SK-MEL-5 (cell line): ENCODE data around the gene SLC22A23. TPM values are rescaled to one million over a fixed set of nuclear protein-coding genes. Genes with fewer than 3 reads are reported as not detected.

Experiments used
- DNase-seq: peaks from one replicate; pipeline ENCODE4 v3.0.0-alpha.2; 2016; ENCODE audit warnings: low read depth, low spot score
- in situ Hi-C: cut with HindIII; loops from 2 replicates; pipeline ENCODE4 v1.10.0; 2016; ENCODE audit warnings: low sequenced_read_pairs, high pct_unique_total_duplicates, low pct_unique_long_range_greater_than_20kb
- total RNA-seq: library from RNA; depleted of rRNA; stranded (reverse); fragments of >200 nt; shearing (Covaris generic); gene quantifications from 2 replicates; pipeline ENCODE4 v1.2.3, GENCODE V29; 2014

Gene SLC22A23
- total RNA-seq, 1 experiment from 2014 or later: 6.2 TPM

DNA sequence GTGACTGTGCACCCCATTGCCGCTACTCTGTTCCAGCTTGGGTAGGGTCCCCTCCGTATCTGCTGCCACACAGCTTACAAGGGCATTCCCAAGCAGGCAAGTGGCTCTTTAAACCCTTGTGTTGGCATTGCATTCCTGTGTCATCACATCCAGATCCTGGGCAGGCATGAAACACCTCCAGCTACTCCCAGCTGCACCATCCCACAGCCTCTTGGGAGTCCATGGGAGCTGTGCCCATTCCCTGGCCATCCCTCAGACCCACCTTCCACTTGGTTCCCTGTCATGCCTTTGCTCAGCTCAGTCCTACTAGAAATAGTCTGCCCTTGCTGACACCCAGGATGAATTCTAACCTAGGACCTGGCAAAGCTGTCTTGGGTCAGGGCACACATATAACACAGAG lies 110.4 kb downstream of the SLC22A23 start:
- in situ Hi-C loops: no loop called here
- no peak for DNase-seq

DNA sequence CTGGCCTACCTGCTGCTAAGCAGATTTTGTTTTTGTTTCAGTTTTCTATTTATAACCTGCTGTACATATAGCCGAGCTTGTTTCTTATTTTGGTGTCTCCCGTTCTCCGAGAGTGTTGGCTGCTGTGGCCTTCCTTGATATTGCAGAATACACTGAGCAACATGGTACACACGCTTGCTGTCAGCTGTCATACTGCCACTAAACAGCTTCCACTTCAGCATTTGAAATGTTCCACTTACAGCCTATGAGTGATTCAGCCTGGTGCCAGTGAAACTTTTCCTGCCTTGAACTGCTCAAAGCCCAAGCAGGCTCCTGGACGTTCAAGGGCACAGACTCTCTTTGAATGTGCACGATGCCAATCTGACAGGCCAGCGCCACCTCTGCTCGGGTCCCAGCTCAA lies 111.0 kb downstream of the SLC22A23 start:
- in situ Hi-C loops: no loop called here
- DNase-seq: no peak

DNA sequence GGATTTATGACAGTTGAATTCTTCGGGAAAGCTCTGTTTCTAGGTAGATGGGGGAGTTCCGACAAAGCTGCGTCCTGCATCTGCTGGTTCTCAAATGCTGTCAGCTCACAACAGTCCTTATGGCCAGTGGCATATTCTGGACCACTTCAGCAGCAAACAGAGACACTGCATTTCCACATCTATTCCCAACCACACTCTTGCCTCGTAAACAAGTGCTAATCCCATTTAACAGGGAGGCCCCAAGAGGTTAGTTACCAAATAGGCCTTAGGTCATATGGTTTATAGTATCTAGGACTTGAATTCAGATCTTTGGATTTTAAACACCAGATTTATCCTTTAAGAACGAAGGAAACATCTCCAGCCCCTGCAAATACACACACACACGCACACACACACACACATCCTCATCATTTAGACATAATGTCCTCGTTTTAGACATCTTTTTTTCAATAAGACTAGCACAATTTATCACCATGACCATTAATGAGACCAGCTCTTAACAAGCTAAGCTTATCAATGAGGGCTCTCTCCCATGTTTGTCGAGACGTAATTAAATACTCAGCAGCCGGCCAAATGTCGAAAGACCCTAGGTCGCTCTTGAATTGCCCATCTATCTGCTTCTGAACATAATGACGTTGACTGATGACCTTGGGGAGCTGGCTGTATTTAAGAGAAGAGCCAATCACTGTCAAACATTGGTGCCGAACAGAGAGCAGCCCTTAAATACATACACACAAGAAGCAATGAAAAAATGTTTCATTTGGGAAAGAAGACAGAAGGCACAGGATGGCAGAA lies 113.6 kb downstream of the SLC22A23 start:
- in situ Hi-C loops: no loop called here
- no peak for DNase-seq

DNA sequence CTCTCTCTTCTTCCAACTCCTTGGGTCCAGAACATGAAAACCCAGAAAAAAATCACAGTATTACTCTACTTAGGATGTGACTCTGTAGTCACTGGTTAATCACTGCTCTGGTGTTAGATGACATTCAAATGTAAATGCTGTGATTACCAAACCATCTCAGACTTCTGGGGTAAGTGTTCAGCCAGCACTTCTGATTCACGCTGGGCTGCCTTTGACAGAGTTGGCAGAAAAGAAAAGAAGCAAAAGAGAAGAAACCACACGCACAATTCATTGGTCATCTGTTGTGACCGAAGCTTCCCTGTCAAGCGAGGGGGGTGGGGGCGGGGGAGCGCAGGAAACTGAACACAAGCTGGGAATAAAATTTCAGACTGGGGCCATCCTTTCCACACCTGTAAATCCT lies 115.4 kb downstream of the SLC22A23 start:
- DNase-seq: no peak
- in situ Hi-C loops: no loop called here

DNA sequence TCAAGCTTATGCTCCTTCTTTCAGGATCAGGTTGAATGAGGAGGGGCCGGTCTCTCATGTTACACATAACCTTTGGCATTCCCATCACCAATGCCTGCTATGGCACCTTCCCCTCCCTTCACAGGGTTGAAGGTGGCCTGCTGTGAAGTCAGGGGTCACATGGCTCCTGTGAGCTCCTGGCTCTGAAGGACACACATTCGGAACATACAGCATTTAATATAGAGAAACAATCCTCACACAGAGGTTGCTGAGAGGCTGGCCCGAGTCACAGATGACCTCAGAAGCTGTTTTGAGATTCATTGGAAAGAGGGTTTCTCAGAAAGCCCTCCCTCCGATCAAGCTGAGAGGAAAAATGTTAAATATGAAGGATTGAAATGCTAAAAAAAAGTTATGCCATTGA lies 116.0 kb downstream of the SLC22A23 start:
- in situ Hi-C loops: no loop called here
- DNase-seq: no peak

DNA sequence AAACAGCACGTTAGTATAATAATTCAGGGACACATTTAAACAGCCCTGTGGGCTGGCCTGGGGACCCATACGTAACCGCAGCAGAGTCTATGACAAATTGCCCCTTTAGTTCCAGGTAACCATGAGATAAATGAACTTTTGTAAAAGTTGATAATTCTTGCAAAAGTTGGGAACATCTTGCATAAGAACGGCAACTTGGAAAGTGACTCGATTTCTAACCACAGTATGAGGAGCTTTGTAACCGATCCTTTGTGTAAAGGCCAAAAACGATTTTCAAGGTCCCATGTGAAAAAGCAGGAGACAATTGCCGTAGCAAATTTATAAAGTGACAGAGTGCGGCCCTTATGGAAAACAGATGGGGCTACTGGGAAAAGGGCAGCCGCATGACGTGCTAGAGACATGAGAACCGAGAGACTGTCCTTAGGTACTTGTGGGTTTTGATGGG lies 116.5 kb downstream of the SLC22A23 start:
- DNase-seq: no peak
- in situ Hi-C loops: no loop called here

DNA sequence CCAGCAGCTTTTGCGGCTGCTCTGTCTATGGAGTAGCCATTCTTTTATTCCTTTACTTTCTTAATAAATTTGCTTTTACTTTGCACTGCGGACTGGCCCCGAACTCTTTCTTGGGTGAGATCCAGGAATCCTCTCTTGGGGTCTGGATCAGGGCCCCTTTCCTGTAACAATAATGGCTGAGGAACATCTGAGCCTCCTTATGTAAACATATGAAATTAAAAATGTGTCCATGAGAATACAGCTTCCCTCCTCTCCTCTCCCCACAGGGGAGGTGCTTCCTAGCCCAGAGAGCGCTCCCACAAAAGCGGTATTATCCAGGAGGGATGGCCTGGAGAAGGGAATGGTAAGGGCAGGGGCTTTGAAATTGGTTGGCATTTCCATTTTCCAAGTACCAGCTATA lies 117.0 kb downstream of the SLC22A23 start:
- DNase-seq: no peak

DNA sequence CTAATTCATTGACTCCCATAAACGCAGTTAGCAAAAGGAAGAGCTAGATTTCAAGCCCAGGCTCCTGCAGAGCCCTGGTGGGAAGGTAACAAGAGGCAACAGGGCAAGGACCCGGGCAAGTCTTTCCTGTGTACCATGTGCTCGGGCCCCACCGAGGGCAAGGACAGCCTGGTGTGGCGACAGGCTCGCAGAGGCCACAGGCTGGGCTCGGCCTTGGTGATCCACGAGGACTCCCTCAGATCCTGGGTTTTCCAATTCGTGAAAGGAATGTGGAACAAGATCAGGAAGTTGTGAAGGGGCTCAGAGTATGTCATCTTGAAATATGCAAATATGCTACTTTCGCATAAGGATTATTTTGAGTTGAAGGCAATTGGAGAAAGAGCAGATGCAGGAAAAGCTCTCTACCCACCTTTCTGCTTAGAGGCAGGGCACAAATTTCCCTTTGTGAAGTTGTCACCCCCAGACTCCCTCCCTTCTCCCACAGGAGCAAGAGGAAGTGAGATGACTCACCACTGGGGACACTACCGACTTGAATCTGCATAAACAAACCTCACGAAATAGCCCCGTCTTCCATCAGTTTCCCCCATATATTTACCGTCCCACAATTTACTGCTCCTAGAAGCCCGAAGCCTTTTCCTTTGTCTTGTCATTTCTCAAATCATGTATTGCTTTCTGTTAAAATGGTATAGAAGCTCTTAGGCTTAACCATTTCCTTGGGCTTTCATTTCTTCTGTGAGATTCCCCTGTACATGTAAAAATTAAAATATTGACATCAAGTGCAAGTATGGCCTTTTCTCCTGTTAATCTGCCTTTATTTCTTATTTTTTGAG lies 119.1 kb downstream of the SLC22A23 start:
- DNase-seq: peak; percentile 34
- in situ Hi-C loops: no loop called here

More for the DNA sequence above, 117.0 kb downstream of the SLC22A23 start:
- in situ Hi-C loops: no loop called here

DNA sequence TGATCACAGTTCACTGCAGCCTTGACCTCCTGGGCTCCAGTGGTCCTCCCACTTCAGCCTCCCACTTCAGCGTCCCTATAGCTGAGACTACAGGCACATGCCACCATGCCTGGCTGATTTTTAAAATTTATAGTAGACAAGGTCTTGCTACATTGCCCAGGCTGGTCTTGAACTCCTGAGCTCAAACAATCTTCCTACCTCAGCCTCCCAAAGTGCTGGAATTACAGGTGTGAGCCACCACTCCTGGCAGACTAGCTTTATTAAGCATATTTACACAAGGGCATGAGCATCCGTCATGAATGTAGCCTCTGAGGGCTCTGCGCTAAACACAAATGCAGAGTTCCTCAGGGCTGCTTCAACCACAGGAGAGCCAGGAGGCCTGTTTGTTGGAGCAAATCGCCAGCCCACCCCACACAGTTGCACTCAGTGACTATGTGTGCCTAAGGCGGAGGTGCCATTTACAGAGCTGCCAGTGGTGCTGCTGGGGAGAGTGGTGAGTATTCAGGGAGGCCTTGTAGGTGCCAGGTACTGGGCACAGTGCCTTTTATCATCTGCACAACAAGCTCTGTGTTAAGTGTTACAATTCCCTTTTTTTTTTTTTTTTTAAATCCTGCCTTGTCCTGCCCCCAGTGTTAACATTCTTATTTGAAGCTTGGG lies 119.9 kb downstream of the SLC22A23 start:
- no peak for DNase-seq
- in situ Hi-C loops: no loop called here

DNA sequence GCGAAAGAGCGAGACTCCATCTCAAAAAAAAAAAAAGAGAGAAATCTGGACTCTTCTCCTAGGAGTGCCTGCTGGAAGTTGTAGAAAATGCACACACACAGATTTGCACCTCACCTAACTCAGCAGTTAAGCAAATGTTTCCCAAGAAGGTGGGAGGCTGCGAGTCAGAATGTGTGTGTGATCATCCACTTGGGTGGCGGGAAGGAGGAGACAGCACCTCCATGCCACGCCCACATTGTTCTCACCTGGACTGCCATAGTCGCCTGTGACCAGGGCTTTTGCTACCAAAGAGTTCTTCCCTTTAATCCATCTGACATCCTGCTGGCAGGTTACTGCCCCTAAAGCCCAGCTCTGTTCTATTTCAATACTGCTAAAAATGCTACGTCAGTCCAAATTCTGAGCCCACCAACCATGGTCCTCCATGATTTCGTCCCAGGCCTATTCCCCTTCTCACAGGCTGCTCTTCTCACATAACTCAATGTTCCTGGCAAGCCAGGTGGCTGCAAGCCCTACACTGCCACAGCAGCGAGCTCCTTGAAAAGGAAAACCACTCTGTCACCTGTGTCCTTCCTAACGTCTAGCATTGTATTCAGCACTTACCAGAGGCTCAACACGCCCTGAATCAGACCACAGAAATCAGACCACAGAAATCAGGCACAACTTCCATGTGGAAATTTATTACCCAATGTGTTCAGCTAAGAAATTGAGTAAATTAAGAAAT lies 120.6 kb downstream of the SLC22A23 start:
- in situ Hi-C loops: no loop called here
- DNase-seq: no peak

DNA sequence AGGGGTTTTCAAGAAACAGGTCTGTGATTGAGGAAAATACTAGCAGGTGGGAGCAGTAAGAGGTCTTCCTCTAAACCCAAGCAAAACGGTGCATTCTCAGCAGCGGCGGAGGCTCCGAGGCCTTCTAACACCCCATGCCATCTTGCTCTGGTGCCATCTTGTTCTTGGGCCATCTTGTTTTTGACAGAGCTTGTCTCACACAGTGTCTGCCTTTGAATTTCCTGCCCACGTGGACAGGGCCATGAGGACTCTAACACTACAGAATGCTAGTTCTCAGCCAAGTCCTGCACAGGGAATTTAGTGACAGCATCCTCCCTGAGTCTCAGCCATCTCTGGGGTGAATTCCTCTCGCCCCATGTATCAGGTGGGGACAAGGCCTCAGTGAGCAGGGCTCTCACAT lies 121.7 kb downstream of the SLC22A23 start:
- no peak for DNase-seq
- in situ Hi-C loops: no loop called here

DNA sequence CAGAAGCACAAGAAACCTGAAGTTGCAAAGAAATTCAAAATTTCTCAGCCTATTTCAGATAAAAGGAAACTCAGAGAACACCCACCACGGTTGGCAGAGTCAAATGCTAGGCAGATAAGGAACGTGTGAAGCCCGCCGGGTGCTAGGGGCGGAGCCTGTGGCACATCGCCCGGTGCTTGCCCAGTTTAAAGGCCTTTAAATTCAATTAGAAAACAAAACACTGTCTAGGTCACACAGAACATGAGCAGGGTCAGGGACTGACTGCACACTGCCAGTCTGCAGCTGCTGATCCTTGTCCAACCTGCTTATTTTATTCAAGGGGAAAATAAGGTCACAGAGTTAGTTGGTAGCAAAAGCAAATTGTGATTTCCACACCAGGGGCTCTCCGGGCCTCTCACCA lies 122.3 kb downstream of the SLC22A23 start:
- no peak for DNase-seq
- in situ Hi-C loops: no loop called here

DNA sequence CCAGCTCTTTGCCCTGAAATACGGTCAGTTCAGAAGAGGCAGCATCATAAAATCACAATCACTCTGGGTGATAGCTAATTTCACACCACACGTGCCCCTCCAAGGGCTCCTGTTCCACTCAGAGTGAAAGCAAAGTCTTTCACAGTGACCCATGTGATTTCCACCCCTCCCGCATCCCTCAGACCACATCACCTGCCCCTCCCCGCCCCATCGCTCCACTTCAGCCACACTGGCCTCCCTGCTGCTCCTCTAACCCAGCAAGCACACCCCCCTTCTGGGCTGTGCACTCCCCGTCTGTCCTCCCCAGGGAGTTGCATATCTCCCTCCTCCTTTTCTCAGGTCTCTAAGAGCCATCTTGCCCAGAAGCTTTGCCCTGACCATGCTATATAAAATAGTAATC lies 123.6 kb downstream of the SLC22A23 start:
- DNase-seq: no peak
- in situ Hi-C loops: no loop called here

DNA sequence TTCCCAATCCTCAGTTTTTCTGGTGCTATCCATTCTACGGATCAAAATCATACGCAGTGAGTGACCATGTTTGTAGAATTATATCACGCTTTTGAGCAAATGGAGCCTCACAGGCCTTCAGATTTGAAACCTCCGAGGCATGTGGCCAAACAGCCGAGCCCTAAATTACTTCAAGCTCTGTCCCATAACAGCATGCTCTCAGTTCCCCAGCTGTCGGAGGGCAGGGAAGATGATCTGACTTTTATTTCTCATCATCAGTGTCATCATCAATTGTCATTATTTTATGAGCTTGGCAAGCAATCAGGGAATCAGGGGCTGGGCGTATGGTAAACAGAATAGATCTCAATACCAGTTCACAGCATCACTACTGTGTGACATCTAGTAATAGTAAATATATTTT lies 124.9 kb downstream of the SLC22A23 start:
- in situ Hi-C loops: no loop called here
- no peak for DNase-seq

DNA sequence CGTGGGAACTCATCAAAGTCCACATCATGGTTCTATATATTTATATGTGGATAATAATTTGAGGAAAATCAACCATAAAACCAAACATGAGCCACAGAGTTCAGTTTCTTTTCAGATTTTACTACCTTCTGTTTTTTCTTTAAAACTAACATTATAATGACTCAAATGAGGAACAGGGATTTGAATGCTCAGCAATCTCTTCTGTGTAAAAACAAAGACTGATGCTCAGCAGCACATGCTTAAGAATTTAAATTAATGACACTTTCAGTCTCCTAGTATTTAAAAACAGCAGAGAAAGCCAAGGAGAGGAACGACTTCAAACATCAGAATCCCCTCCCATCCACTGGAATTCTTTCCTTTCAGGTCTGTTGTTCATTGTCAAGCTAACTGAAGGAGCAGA lies 125.4 kb downstream of the SLC22A23 start:
- in situ Hi-C loops: no loop called here
- no peak for DNase-seq

DNA sequence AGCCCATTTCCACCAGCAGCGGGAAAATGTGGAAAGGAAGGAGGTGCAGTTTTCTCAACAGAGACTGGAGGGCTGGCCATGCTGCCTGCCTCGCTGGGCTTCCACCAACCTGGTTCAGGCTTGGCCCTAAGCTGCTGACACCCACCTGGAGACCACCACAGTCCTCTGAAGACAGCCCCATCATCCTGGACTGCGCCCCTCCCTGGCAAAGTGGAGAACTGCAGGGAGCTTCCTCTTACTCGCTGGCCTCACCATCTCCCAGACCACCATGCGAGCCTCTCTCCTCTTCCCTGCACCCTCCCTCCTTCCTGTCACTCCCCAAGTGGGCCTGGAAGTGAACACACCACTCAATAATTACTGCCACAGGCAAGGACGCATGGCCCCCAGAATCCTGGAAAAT lies 126.7 kb downstream of the SLC22A23 start:
- DNase-seq: no peak
- in situ Hi-C loops: no loop called here

DNA sequence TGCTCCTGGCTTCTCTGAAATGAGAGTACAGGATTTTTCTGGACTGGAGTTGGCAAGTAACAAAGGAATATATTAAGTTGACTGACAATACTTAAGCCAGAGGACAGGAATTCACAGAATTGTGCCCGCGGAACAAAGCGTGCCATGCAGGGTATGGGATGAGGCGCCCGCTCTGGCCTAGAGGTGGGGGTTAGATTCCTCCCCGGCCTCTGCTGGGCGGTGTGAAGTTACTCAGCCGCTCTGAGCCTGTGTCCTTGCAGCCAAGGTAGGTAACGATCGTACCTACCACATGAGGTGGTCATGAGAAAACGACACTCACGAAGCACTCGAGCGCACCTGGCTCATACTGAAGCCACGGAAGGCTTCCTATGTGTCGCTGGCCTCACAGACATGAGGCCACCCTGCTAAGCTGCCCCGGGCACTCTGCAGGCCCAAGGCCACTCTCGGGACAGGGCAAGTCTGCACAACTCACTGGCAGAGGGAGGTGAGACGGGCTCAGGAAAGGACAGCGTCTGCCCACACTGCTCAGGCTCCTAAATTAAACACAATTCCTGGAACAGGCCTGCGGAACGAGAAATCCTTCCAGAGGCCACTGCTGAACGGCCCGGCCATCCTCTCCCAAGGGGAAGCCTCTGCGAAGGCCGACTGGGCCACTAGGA lies 127.3 kb downstream of the SLC22A23 start:
- in situ Hi-C loops: no loop called here

More for the DNA sequence above, 127.3 kb downstream of the SLC22A23 start:
- no peak for DNase-seq
